GM10248 (cell line): Measurements from ENCODE around the gene TBC1D1.

ENCODE experiments used
- CTCF ChIA-PET: fragments of 300-600 bp; sonication (Branson Sonifier 250); formaldehyde crosslinking; extraction: SDS; loops from one replicate; lab custom pipeline; 2021; ENCODE audit warnings: antibody characterized with exemption; lab: Yijun Ruan, JAX
- POLR2A ChIA-PET: fragments of 350-650 bp; sonication (Branson Sonifier 250); formaldehyde crosslinking; extraction: SDS; loops from one replicate; lab custom pipeline; 2020; ENCODE audit warnings: antibody characterized with exemption; lab: Yijun Ruan, JAX
- DNase-seq: peaks from one replicate; pipeline ENCODE4 v3.0.0; 2012; ENCODE audit errors: extremely low spot score
- TF ChIP-seq, protein P1 (sequence below): IDR thresholded peaks from 2 replicates; pipeline ENCODE4 v1.5.1; 2012; ENCODE audit warnings: mild to moderate bottlenecking, low read depth; ENCODE audit errors: extremely low read depth, missing control alignments, control extremely low read depth

The TBC1D1 gene

DNA sequence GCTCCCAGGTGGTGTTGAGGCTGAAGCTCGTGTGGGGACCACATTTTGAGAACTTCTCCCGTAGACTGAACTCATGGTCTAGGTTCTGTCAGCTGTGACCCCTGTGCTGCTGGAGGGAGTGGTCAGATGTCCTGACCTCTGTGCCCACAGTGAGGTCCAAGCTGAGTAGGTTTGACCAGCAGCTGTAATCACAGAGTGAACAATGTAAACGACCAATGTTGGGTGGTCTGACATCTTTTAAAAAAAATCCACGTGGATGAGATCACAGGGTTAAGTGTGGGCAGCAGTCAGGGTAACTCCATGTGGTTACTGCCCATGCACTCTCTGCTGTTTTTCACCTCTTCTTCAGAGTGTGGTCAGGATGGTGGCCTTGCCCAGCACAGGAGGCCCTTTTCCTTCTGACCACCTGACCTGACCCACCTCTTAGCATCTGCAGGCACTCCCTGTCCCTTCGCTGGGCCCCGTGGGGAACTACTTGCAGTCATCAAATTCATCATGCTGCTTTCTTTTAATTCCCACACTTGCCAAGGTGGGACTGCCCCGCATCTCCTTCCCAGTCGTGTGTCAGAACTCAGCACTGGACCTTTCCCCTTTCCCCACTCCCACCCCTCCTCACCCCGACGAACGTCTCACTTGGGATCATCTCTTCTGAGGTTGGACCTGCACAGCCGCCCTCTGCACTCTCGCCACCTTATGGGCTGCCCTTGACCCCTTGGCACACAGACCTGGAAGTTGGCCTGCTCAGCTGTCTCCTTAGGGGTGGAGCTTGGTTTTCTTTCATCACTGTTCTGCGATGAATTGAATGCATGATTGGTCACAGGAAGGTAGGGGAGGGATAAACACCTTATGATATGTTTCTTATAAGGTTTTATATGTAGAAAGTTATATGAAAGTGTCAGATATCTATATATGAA, 189.4 kb downstream of the TBC1D1 start:
- TF ChIP-seq, protein P1, sequence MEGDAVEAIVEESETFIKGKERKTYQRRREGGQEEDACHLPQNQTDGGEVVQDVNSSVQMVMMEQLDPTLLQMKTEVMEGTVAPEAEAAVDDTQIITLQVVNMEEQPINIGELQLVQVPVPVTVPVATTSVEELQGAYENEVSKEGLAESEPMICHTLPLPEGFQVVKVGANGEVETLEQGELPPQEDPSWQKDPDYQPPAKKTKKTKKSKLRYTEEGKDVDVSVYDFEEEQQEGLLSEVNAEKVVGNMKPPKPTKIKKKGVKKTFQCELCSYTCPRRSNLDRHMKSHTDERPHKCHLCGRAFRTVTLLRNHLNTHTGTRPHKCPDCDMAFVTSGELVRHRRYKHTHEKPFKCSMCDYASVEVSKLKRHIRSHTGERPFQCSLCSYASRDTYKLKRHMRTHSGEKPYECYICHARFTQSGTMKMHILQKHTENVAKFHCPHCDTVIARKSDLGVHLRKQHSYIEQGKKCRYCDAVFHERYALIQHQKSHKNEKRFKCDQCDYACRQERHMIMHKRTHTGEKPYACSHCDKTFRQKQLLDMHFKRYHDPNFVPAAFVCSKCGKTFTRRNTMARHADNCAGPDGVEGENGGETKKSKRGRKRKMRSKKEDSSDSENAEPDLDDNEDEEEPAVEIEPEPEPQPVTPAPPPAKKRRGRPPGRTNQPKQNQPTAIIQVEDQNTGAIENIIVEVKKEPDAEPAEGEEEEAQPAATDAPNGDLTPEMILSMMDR = no peak
- ChIA-PET CTCF (interaction anchor here (0.9 to 1.7 kb wide), 5 partner anchors 11 to 682 kb away, joined by 3 to 5 read pairs (median 4); no protein-coding TSS in a partner anchor), POLR2A (interaction anchor here (0.8 to 2.1 kb wide), 2 partner anchors 47 to 52 kb away, joined by 3 to 5 read pairs; no protein-coding TSS in a partner anchor)
- DNase-seq = no peak

DNA sequence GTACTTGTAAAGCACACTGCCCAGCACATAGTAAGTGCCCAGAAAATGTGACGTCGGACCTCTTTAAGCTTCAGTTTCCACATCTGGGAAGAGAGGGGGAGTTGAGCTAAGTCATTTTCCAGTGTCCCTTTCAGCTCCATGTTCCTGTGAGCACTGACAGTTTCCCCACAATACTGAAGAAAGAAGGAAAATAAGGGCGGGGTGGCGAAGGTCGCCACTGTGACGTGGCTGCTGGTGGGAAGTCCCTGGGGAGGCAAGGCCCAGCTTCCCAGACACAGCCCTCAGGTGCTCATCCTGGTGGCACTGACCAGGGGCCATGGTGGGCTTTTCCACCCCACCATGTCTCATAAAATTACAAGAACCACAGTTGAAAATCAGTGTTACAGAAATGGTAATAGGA, 191.1 kb downstream of the TBC1D1 start:
- TF ChIP-seq, protein P1 = no peak
- ChIA-PET CTCF (interaction anchor here (0.8 to 1.8 kb wide), 11 partner anchors 9 to 649 kb away, joined by 3 to 6 read pairs (median 4); no protein-coding TSS in a partner anchor), POLR2A (no interaction called here)
- DNase-seq = no peak

DNA sequence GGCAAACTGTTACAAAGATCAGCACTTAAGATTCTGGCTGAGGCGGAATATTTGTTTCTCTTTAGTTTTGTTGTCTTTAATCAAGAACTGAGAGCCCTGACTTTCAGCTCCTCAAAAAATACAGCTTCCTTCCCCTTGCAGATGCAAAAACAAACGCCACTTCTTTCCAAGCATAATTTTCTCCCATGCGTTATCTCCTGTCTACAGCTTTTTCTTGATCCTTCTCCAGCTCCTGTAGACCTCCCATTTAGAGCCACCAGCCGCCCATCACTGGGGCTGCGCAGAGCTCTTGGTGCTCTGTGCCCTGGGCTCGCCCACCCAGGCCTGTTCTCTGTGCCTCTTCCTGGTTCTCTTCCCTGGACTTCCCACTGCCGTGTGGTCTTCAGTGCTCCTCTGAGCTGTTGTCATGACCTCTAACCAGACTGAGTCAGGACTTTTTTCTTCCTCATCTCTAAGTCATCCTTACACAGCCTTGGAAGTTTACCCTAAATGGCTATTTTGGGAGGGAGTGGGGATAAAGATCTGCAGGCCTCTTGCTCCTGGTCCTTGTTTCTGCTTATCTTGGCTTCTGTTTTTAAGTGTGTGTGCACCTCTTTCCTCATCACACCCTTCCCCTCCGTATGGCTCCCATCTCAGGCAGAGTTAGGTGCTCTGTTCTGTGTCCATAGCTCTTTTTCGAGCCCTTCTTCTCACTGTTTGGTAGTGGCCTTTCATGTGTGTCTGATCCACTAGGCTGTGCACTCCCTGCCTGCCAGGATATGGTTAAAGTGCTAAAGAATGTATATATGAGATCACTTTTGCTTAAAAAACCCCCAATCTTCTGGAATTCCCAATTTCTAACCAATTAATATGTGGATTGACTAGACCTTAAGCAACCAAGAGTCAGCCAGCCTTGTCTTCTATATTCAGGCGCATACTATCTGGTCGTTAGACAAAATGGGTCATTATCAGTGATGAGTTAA, 191.8 kb downstream of the TBC1D1 start:
- TF ChIP-seq, protein P1 = no peak
- DNase-seq = no peak
- CTCF ChIA-PET = interaction anchor here (0.9 to 2.4 kb wide), 11 partner anchors 8 to 648 kb away, joined by 3 to 6 read pairs (median 4); no protein-coding TSS in a partner anchor
- POLR2A ChIA-PET = no interaction called here

DNA sequence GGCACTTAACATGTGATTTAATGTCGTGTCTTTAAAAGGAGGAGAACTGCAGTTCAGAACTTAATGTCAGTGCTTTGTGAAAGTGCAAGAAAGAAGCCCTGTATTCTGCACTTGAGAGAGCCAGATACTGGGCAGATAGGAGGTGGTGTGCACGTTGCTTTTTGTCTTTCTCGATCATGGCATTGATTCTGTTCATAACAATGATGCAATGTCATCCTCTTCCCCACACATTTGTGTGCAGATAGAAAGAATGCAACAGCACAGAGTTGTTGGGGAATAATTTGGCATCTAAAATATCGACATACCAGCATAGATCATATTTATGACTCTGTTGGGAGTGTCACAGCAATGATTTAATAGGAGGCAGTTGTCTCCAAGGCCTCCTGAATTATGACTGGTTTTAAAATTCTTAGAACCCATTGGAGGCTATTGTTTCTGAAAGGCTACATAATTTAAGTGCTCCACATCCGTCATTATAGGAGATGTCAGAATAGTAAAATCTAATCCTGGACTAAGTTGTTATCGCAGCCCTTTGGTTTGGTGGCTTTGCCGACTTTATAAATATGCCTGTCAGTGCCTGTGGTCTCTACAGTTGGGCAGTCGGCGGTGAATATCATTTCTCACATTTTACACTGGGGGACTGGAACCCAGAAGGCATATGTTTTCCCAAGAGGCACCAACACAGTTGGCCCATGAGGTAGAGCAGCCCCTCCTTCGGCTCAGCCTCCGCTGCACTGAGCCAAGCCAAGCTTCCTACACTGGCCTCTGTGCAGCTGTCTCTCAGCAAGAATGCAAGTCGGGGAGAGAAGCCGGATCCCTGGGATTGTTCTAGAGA, 194.2 kb downstream of the TBC1D1 start:
- POLR2A ChIA-PET = interaction anchor here (0.6 kb wide), 1 partner anchor 1368 kb away, joined by 4 read pairs; no protein-coding TSS in a partner anchor
- CTCF ChIA-PET = interaction anchor here (0.9 to 2.4 kb wide), 11 partner anchors 10 to 776 kb away, joined by 3 to 8 read pairs (median 3); no protein-coding TSS in a partner anchor
- TF ChIP-seq, protein P1 = no peak
- DNase-seq = no peak

DNA sequence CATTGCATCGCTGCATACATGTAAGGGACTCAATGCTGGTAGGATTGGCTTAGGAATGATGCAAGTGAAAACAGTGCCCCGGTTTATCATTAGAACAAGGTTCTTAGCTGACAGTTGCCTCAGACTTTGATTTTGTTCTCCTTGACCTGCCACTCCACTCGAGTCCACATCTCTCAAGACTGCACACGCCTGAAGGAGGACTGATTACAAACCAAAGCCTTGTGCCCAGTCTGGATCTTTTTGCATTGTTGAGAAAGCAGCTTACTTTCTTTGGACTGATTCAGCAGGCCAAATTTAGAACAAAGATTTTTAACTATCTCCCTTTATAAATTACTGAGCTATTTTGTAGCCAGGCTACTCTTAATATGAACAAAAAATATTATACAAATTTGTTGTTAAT, 194.9 kb downstream of the TBC1D1 start:
- ChIA-PET POLR2A (interaction anchor here (1.5 kb wide), 1 partner anchor 13 kb away, joined by 3 read pairs; no protein-coding TSS in a partner anchor), CTCF (interaction anchor here (1.0 to 2.0 kb wide), 15 partner anchors 9 to 589 kb away, joined by 3 to 9 read pairs (median 5); no protein-coding TSS in a partner anchor)
- no peak for DNase-seq
- TF ChIP-seq, protein P1 = no peak
